Measurements from ENCODE around the gene EVX2.
A peak's percentile ranks its signal among the peaks of the same experiment; 100 is the strongest.

Gene EVX2

DNA sequence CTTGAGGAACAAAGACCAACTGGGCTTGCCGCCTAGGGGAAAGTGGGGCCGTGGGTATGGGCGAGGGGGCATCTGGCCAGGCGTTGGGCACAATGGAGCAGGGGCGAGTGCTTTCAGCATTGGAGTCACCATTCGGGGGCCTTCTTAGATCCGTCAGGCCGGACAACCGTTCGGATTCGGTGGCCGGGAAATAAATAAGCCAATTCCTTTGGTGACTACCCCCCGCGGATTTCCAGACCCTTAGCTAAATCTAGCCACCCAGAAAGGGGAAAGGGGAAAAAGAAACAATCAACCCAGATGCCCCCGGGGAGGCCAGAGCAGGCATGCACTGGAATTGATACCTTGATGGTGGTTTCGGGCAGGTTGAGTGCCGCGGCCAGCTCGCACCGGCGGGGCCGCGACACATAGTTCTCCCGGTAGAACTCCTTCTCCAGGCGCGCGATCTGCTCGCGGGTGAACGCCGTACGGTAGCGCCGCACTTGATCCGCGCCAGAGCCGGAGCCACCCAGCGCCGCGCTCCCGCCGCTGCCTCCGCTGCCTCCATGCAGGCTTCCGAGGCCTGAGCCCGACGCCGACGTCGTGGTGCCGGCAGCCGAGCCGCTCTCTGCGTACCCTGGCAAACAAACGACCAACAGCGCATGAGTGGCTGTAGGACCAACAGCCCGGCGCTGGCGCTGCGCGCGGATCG lies 1.8 kb downstream of the EVX2 start:
- DNase-seq, result no peak

- DNase-seq, result no peak
Measured at GRCh38 chr2:176081376-176081836, 2.4 kb downstream of the EVX2 start.

- DNase-seq, result no peak
Measured at GRCh38 chr2:176080540-176081375, 3.0 kb downstream of the EVX2 start.

DNA sequence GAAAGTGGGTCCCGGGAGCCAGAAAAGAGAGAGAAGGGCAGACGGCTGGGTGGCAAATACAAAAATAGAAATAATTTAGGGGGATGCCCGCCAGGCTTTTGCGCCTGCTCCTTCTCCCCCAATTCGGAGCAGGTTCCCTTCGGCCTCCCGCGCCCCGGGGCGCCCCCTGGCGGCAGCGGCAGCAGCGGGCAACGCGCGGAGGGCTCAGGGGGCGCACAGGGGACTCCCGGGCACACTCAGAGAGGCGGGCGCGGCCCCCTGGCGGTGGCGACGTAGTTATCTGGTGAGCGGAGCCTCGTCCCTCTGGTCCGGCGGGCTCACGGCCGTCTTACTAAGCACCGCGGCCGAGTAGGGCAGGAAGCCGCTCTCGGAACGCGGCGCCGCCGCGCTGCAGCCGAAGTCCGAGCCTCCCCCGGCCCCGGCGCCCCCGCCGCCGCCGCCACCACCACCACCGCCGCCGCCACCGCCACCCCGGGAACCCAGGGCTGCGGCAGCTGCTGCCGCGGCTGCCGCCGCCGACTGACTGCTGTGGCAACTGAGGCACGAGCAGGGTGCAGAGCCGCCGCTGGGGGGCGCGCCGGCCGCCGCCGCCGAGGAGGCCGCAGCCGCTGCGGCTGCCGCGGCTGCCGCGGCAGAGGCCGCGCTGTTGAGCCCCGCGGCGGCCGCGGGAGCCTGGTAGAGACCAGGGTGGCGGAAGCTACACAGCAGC lies 3.8 kb downstream of the EVX2 start:
- DNase-seq, result peak; percentile 53 to 89

GRCh38 chr2:176079285-176079830 lies 4.4 kb downstream of the EVX2 start:
- peak; percentile 45 to 81 for DNase-seq

- DNase-seq, result peak in 1 of 2 experiments; percentile 35
Measured at GRCh38 chr2:176078541-176079284, 5.0 kb downstream of the EVX2 start.

GRCh38 chr2:176076796-176077195 lies 7.0 kb downstream of the EVX2 start:
- no peak for DNase-seq

DNA sequence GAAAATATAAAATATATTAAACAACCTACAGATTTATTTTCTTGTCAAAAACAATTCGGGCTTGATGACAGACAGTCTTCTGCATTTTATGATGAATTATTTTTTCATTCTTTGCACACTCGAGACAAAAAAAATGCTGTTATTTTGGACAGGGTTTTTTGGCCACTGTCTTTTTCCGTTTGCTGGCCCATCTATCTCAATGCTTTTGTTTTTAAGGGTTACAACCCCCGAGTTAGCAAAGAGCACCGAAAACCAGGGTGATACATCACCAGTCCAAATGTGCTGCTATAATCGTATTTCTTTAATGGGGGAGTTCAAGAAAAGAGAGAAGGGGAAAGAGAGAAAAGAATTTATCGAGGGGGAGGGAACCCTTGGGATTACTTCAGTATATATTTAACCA lies 7.7 kb downstream of the EVX2 start:
- no peak for DNase-seq

- DNase-seq, result no peak
Measured at GRCh38 chr2:176075481-176075880, 8.3 kb downstream of the EVX2 start.

GRCh38 chr2:176074919-176075425 lies 8.8 kb downstream of the EVX2 start:
- no peak for DNase-seq

DNA sequence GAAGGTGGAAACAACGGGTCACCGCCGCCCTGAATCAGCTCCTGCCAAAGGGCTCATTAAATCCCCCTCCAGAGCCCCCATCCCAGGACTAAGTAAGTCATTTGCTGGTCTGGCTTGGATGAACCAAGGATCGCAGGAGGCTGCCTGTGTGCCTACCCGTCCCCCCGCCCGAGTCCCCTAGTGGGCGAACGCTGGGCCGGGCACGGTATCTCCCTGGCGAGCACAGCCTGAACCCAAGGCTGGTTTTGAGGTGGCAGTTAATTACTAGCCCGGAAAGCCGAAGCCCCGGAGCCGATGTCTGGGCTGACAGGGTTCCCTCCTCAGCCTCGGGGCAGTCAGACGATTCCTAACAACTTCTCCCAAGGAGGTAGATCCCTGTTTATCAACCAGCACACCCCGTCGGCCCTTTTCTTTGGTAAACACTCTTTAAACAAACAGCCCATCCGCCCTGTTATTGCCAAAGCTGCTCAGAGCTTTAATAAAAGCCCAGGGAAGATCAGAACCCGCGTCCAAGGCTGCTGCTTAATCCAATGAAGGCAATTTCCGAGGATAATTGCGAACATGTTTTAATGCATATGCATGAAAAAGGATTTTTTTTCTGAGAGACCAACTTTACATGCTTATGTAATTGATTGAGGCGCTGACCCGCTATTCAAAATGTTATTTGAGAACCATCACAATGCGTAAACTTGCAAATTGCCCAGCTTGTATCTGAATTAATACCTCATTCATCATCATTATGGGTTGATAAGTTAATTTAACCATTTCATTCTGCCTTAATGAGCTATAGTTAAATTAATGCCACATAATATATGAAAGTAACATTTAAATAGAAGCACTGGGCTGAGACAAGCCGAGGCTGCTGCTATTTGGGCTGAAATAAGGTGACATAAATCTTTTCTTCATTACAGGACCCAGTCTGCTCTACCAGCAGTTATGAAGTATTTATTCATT lies 10.5 kb downstream of the EVX2 start:
- peak; percentile 30 to 44 for DNase-seq

GRCh38 chr2:176072292-176072669 lies 11.5 kb downstream of the EVX2 start:
- DNase-seq, result no peak

- DNase-seq, result no peak
Measured at GRCh38 chr2:176071330-176072291, 12.2 kb downstream of the EVX2 start.

- DNase-seq, result no peak
Measured at GRCh38 chr2:176068419-176068832, 15.3 kb downstream of the EVX2 start.

GRCh38 chr2:176067589-176068418 lies 16.0 kb downstream of the EVX2 start:
- no peak for DNase-seq

DNA sequence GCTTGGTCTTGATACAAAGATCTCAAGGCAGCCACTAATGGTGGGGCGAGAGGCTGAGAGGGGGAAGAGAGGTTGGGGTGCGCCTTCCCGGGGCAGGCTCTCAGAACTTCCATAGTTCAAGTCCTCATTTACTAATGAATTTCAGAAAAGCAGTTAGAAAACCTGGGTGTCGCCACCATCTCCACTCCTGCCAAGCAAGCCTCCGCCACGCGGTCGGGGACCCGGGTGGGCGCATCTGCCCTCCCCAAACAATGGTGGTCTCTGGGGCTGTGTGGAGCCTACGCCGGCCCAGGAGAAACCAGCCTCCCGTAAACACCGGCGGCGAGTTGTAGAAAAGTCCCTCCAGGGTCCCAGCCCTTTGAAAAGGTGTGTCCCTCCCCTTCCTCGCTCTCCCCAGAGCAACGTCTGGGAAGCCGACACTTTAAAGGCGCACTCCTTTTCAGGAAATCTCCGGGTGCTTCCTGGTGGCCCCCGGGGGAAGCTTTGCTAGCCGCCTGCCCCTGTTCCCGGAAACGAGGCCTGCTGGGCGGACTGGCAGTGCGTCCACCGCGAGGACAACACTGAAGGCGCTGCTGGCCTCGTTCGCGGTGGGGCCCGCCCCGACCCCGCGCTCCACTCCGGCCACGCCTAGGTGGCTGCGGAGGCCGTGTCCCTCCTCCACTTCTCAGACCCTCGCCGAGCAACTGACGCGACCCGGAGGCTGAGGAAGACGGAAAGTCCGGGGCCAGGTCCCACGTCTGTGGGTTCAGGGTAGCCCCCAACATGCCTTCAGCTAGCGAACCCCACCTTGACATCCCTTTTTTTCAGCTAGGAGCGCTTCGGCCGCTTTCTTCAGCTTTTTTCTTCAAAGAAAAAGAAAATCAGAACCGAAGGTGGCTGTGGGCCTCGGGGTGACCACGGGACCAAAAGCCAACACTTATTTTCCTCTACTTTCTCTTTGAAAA lies 16.8 kb downstream of the EVX2 start:
- DNase-seq, result no peak

DNA sequence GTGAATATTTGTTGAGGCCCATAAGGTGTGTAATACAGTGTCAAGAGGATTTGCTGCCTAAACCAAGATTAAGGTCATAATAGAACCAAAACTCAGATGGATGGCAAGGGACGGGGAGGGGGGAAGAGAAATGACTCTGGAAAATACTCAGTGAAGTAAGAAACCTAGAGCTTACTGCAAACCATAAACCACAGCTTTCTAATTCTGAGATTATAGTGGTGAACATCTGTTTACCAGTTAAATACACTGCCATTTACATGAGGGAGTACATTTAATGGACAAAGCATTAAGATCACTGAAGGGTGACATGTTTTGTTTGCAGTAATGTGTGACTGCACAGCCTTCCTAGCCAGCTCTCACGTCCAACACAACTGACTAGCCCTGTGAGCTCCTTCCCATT lies 19.8 kb downstream of the EVX2 start:
- DNase-seq, result peak; percentile 91 to 94

DNA sequence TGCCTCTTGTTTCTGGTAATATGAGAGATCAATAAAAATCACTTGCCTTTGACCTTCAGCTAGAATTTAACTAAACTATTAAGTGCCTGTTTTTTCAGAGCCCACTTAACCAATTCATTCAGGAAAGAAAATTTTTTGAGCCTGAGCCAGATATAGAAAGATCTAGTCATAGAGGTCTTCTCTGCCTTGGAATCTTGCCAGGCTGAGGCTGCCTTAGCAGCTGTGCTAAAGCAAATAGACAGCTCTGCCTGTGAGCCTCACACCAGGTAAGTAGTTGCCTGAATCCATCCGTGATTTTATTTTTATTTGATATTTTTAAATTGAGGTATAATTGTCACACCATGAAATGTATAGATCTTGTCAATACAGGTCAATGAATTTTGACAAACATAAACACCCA lies 27.4 kb downstream of the EVX2 start:
- peak in 1 of 2 experiments; percentile 29 for DNase-seq
